Measurements from ENCODE around the gene VCX2.
"Not testable (repeated sequence)": the region's sequence is repeated elsewhere in the genome, so short reads cannot be mapped to it uniquely, and the experiment has no call there.

Gene VCX2

GRCh38 chrX:8121391-8121790 is 49.7 kb downstream of the VCX2 start:
- DNase-seq = not testable (repeated sequence)
